A673 (cell line): ENCODE data around the gene OR51E1. TPM values are rescaled to one million over a fixed set of nuclear protein-coding genes. Genes with fewer than 3 reads are reported as not detected.

ENCODE experiments used
- Bru-seq: library from RNA; stranded (reverse); fragments of 400-500 nt; gene quantifications from one replicate; lab custom pipeline; 2021; lab: Mats Ljungman, UMichigan
- BruChase-seq, 2 experiments: library from RNA; stranded (reverse); fragments of 400-500 nt; gene quantifications; one replicate each; lab custom pipeline; 2021; lab: Mats Ljungman, UMichigan
- BruUV-seq: library from RNA; stranded (reverse); fragments of 400-500 nt; replicated peaks from 2 replicates; lab custom pipeline; 2021; lab: Mats Ljungman, UMichigan
- CTCF ChIA-PET: fragments of 300-600 bp; sonication (Branson Sonifier 250); formaldehyde crosslinking; loops from one replicate; lab custom pipeline; 2022; ENCODE audit warnings: antibody characterized with exemption; lab: Charles Lee
- POLR2A ChIA-PET: fragments of 300-600 bp; sonication (Branson Sonifier 250); formaldehyde crosslinking; loops from one replicate; lab custom pipeline; 2022; ENCODE audit warnings: antibody characterized with exemption; ENCODE audit not compliant: low non-redundant PET; lab: Charles Lee
- DNase-seq: peaks from one replicate; pipeline ENCODE4 v3.0.0-alpha.2; 2015; ENCODE audit warnings: low spot score
- H3K27ac ChIP-seq: fragments of 200-600 bp; sonication (generic); 2 replicates; pipeline ENCODE4 v1.5.1; 2016; ENCODE audit warnings: mixed run types, low read depth, mild to moderate bottlenecking, mixed read lengths, antibody characterized with exemption, low read length; ENCODE audit not compliant: poor library complexity, severe bottlenecking
- H3K27me3 ChIP-seq: fragments of 200-600 bp; sonication (generic); replicated peaks from 2 replicates; pipeline ENCODE4 v1.6.1; 2017; ENCODE audit warnings: mixed run types, low read depth, mild to moderate bottlenecking, mixed read lengths, antibody characterized with exemption, low read length; ENCODE audit not compliant: insufficient read depth, poor library complexity
- H3K36me3 ChIP-seq: fragments of 200-600 bp; sonication (generic); 2 replicates; pipeline ENCODE4 v1.6.1; 2016; ENCODE audit warnings: mixed run types, mild to moderate bottlenecking, mixed read lengths, antibody characterized with exemption, low read length; ENCODE audit not compliant: insufficient read depth, poor library complexity, severe bottlenecking
- H3K4me1 ChIP-seq: fragments of 200-600 bp; sonication (generic); 2 replicates; pipeline ENCODE4 v1.6.1; 2017; ENCODE audit warnings: mixed run types, mild to moderate bottlenecking, mixed read lengths, antibody characterized with exemption, low read length; ENCODE audit not compliant: insufficient read depth, poor library complexity, severe bottlenecking
- H3K4me3 ChIP-seq: fragments of 200-600 bp; sonication (generic); 2 replicates; pipeline ENCODE4 v1.5.1; 2016; ENCODE audit warnings: low read depth, mixed run types, mild to moderate bottlenecking, mixed read lengths, low read length; ENCODE audit not compliant: poor library complexity, severe bottlenecking
- H3K9me3 ChIP-seq: fragments of 200-600 bp; sonication (generic); 2 replicates; pipeline ENCODE4 v1.6.1; 2016; ENCODE audit warnings: mixed run types, low read depth, mild to moderate bottlenecking, mixed read lengths, antibody characterized with exemption, low read length; ENCODE audit not compliant: poor library complexity, severe bottlenecking
- CTCF ChIP-seq: fragments of 300-800, 200-600 bp; sonication (generic); conservative IDR thresholded peaks from 2 replicates; pipeline ENCODE4 v1.5.1; 2017; ENCODE audit warnings: low read depth, mild to moderate bottlenecking, antibody characterized with exemption, low read length, moderate library complexity, mixed read lengths
- EZH2 ChIP-seq: fragments of 200-600 bp; sonication (generic); IDR thresholded peaks from 2 replicates; pipeline ENCODE4 v1.6.1; 2017; ENCODE audit warnings: borderline replicate concordance, low read depth, mild to moderate bottlenecking, mixed read lengths, antibody characterized with exemption, low read length; ENCODE audit not compliant: poor library complexity, severe bottlenecking
- intact Hi-C: fragments of 100-400 bp; cut with micrococcal nuclease; formaldehyde crosslinking; loops from one replicate; pipeline ENCODE4 v1.10.0; 2022; ENCODE audit not compliant: unreplicated experiment
- long read RNA-seq: library from polyadenylated mRNA; stranded (forward); transcript quantifications from one replicate; pipeline ENCODE4 v2.0.0, GENCODE V29; 2022
- total RNA-seq: library from RNA; stranded (reverse); gene quantifications from 2 replicates; pipeline ENCODE4 v1.2.3, GENCODE V29; 2021

Gene OR51E1
- total RNA-seq (not detected in 2 replicates), Bru-seq, nascent RNA (not detected), BruChase-seq, experiment 1, labeled RNA remaining after a 2-hour chase (not detected), BruChase-seq, experiment 2, labeled RNA remaining after a 6-hour chase (not detected)
- long read RNA-seq = 0 reads

DNA sequence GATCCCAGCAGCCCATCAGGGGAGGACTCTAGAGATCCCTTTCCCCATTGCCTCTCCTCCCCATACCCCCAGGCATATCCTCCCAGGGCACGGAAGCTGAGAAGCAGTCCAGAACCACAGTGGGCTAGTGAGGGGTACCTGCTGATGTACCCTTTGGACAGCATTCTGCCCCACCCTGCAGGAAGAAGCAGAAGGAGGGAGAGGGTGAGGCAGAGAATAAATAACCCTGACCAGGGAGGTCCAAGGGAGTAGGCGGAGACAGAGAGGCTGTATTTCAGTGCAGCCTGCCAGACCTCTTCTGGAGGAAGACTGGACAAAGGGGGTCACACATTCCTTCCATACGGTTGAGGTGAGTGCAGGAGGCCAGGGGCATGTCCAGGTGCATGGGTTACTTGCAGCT lies at the start of gene OR51E1:
Gene OR51E1 (plus strand): TSS at position 301 of the 400 bp plus-strand sequence. CDS start 8,545 bp downstream, outside the sequence.
- no peak for DNase-seq
- Histone ChIP-seq H3K4me3 (no peak within 1 kb of the TSS), H3K4me1 (no peaks in the 10 kb centered on the region), H3K36me3 (no peaks in the 10 kb centered on the region), H3K27ac (no peak within 1 kb of the TSS), H3K27me3 (no peaks in the 10 kb centered on the region), H3K9me3 (no peaks in the 10 kb centered on the region)
- no TSS peak for BruUV-seq
- intact Hi-C loops = no loop called here
- TF ChIP-seq EZH2 (no peak), CTCF (no peak)
- ChIA-PET CTCF (no interaction called here), POLR2A (no interaction called here)

- intact Hi-C loops = no loop called here
- DNase-seq = no peak
- Histone ChIP-seq H3K36me3 (no peaks in the 10 kb centered on the region), H3K27me3 (no peaks in the 10 kb centered on the region), H3K9me3 (no peaks in the 10 kb centered on the region), H3K4me3 (no peak overlapping the region), H3K27ac (no peak overlapping the region), H3K4me1 (no peaks in the 10 kb centered on the region)
- no TSS peak for BruUV-seq
- POLR2A ChIA-PET = no interaction called here
- TF ChIP-seq CTCF (no peak), EZH2 (no peak)
- CTCF ChIA-PET = no interaction called here
Measured at GRCh38 chr11:4605057-4605456, 38.7 kb upstream of the OR51E1 start.

- no peak overlapping the region for H3K27ac ChIP-seq
- no peaks in the 10 kb centered on the region for H3K4me1 ChIP-seq
- intact Hi-C loops = no loop called here
- ChIA-PET POLR2A (no interaction called here), CTCF (no interaction called here)
- no peaks in the 10 kb centered on the region for H3K27me3 ChIP-seq
- no TSS peak for BruUV-seq
- TF ChIP-seq EZH2 (no peak), CTCF (no peak)
- no peak for DNase-seq
- no peaks in the 10 kb centered on the region for H3K9me3 ChIP-seq
- H3K4me3 ChIP-seq = peak overlapping the region; percentile 73
- no peaks in the 10 kb centered on the region for H3K36me3 ChIP-seq
Measured at GRCh38 chr11:4606231-4607015, 37.4 kb upstream of the OR51E1 start.
